H9 (cell line): ENCODE results near the gene SLC41A1. TPM values are rescaled to one million over a fixed set of nuclear protein-coding genes. Genes with fewer than 3 reads are reported as not detected.

Experiments
- DNase-seq: peaks from one replicate; pipeline ENCODE4 v3.0.0-alpha.2; 2017
- H2AFZ ChIP-seq: one replicate; pipeline ENCODE4 v1.6.1; 2013; ENCODE audit warnings: mild to moderate bottlenecking, low read length, control low read depth, moderate library complexity
- H2AK5ac ChIP-seq: 2 replicates; pipeline ENCODE4 v1.6.1; 2013; ENCODE audit warnings: low read length, control low read depth, mixed read lengths; ENCODE audit not compliant: insufficient read length
- H2BK120ac ChIP-seq: one replicate; pipeline ENCODE4 v1.6.1; 2013; ENCODE audit warnings: low read depth, mild to moderate bottlenecking, low read length, control low read depth, inconsistent platforms; ENCODE audit not compliant: poor library complexity, severe bottlenecking
- H2BK12ac ChIP-seq: 2 replicates; pipeline ENCODE4 v1.6.1; 2013; ENCODE audit warnings: low read length, control low read depth, mixed read lengths, low read depth; ENCODE audit not compliant: insufficient read length
- H2BK15ac ChIP-seq: 2 replicates; pipeline ENCODE4 v1.6.1; 2013; ENCODE audit warnings: low read depth, low read length, control low read depth
- H2BK20ac ChIP-seq: one replicate; pipeline ENCODE4 v1.6.1; 2013; ENCODE audit warnings: low read depth, mild to moderate bottlenecking, low read length, control low read depth, inconsistent platforms; ENCODE audit not compliant: poor library complexity, severe bottlenecking
- H2BK5ac ChIP-seq: 2 replicates; pipeline ENCODE4 v1.6.1; 2013; ENCODE audit warnings: low read length, control low read depth, mixed read lengths; ENCODE audit not compliant: insufficient read length
- H3K14ac ChIP-seq: 2 replicates; pipeline ENCODE4 v1.6.1; 2013; ENCODE audit warnings: low read length, control low read depth; ENCODE audit not compliant: insufficient read depth
- H3K18ac ChIP-seq: 2 replicates; pipeline ENCODE4 v1.6.1; 2013; ENCODE audit warnings: low read depth, mild to moderate bottlenecking, mixed read lengths, low read length, control low read depth; ENCODE audit not compliant: insufficient read length
- H3K23ac ChIP-seq: 2 replicates; pipeline ENCODE4 v1.6.1; 2013; ENCODE audit warnings: low read length, control low read depth, mixed read lengths, low read depth; ENCODE audit not compliant: insufficient read length
- H3K23me2 ChIP-seq: 2 replicates; pipeline ENCODE4 v1.6.1; 2013; ENCODE audit warnings: low read depth, mild to moderate bottlenecking, mixed read lengths, low read length, control low read depth; ENCODE audit not compliant: insufficient read length, poor library complexity, severe bottlenecking
- H3K27ac ChIP-seq: 2 replicates; pipeline ENCODE4 v1.5.1; 2013; ENCODE audit warnings: low read length, control low read depth, mixed read lengths, low read depth; ENCODE audit not compliant: insufficient read length
- H3K27me3 ChIP-seq: 2 replicates; pipeline ENCODE4 v1.6.1; 2013; ENCODE audit warnings: low read length, control low read depth, inconsistent platforms; ENCODE audit not compliant: insufficient read depth
- H3K4ac ChIP-seq: 2 replicates; pipeline ENCODE4 v1.6.1; 2013; ENCODE audit warnings: low read depth, mild to moderate bottlenecking, control low read depth, inconsistent platforms, low read length, moderate library complexity
- H3K4me1 ChIP-seq: 2 replicates; pipeline ENCODE4 v1.6.1; 2013; ENCODE audit warnings: low read length, control low read depth, inconsistent platforms; ENCODE audit not compliant: insufficient read depth
- H3K4me2 ChIP-seq: 2 replicates; pipeline ENCODE4 v1.6.1; 2013; ENCODE audit warnings: low read length, control low read depth, mixed read lengths; ENCODE audit not compliant: insufficient read length, insufficient read depth
- H3K56ac ChIP-seq: 2 replicates; pipeline ENCODE4 v1.6.1; 2013; ENCODE audit warnings: low read depth, mild to moderate bottlenecking, mixed read lengths, low read length, control low read depth; ENCODE audit not compliant: insufficient read length
- H3K79me1 ChIP-seq: 2 replicates; pipeline ENCODE4 v1.6.1; 2013; ENCODE audit warnings: low read depth, mild to moderate bottlenecking, moderate library complexity, low read length, control low read depth, inconsistent platforms; ENCODE audit not compliant: insufficient read depth, poor library complexity, severe bottlenecking
- H3K79me2 ChIP-seq: 2 replicates; pipeline ENCODE4 v1.6.1; 2013; ENCODE audit warnings: low read length, control low read depth, inconsistent platforms; ENCODE audit not compliant: insufficient read depth
- H3K9ac ChIP-seq: 2 replicates; pipeline ENCODE4 v1.6.1; 2013; ENCODE audit warnings: low read length, control low read depth, mixed read lengths; ENCODE audit not compliant: insufficient read length; ENCODE audit errors: extremely low read depth
- H3K9me3 ChIP-seq: one replicate; pipeline ENCODE4 v1.6.1; 2013; ENCODE audit warnings: low read depth, low read length, inconsistent platforms; ENCODE audit not compliant: control insufficient read depth
- H3T11ph ChIP-seq: one replicate; pipeline ENCODE4 v1.6.1; 2013; ENCODE audit warnings: mild to moderate bottlenecking, low read length, control low read depth, inconsistent platforms
- H4K20me1 ChIP-seq: one replicate; pipeline ENCODE4 v1.6.1; 2013; ENCODE audit not compliant: control insufficient read depth, insufficient read length, insufficient read depth
- H4K5ac ChIP-seq: 2 replicates; pipeline ENCODE4 v1.6.1; 2013; ENCODE audit warnings: low read depth, mild to moderate bottlenecking, mixed read lengths, low read length, control low read depth; ENCODE audit not compliant: insufficient read length
- H4K8ac ChIP-seq: replicated peaks from 2 replicates; pipeline ENCODE4 v1.6.1; 2013; ENCODE audit warnings: low read length, control low read depth, mixed read lengths, low read depth; ENCODE audit not compliant: insufficient read length
- H4K91ac ChIP-seq: 2 replicates; pipeline ENCODE4 v1.6.1; 2013; ENCODE audit warnings: low read depth, mild to moderate bottlenecking, moderate library complexity, mixed read lengths, low read length, control low read depth; ENCODE audit not compliant: insufficient read length
- H3K27ac Mint-ChIP-seq, 3 experiments: 2 replicates in 2 of 3; 3 replicates in 1 of 3; pipeline ENCODE4 v1.8.0; 2020 to 2021; ENCODE audit warnings: mixed read lengths in 3 of 3, mild to moderate bottlenecking in 1 of 3, moderate library complexity in 1 of 3
- H3K27me3 Mint-ChIP-seq: 2 replicates; pipeline ENCODE4 v1.8.0; 2021; ENCODE audit warnings: low read depth, mild to moderate bottlenecking, moderate library complexity, mixed read lengths
- H3K36me3 Mint-ChIP-seq, 3 experiments: 2 replicates in 2 of 3; 3 replicates in 1 of 3; pipeline ENCODE4 v1.8.0; 2020 to 2021; ENCODE audit warnings: low read depth in 3 of 3, mixed read lengths in 3 of 3; ENCODE audit not compliant: insufficient read depth in 1 of 3
- H3K4me1 Mint-ChIP-seq, 2 experiments: 2 replicates each; pipeline ENCODE4 v1.8.0; 2020; ENCODE audit warnings: mixed read lengths in 2 of 2
- H3K4me3 Mint-ChIP-seq, 2 experiments: 2 replicates in 1 of 2; 3 replicates in 1 of 2; pipeline ENCODE4 v1.8.0; 2020 to 2021; ENCODE audit warnings: mild to moderate bottlenecking in 2 of 2, mixed read lengths in 2 of 2, moderate library complexity in 1 of 2
- H3K9me3 Mint-ChIP-seq, 2 experiments: 2 replicates in 1 of 2; 3 replicates in 1 of 2; pipeline ENCODE4 v1.8.0; 2020; ENCODE audit warnings: mild to moderate bottlenecking in 2 of 2, mixed read lengths in 2 of 2, moderate library complexity in 1 of 2
- CTCF ChIP-seq: fragments of 200-600 bp; sonication (generic); conservative IDR thresholded peaks from 3 replicates; pipeline ENCODE4 v1.8.0; 2021; ENCODE audit warnings: antibody characterized with exemption, mild to moderate bottlenecking
- WGBS: extraction: QIAGEN DNeasy Blood & Tissue Kit; methylation state at CpG from one replicate; pipeline ENCODE4 v1.1.7; 2013; ENCODE audit warnings: missing lambda C conversion rate, low lambda C conversion rate, mixed read lengths; ENCODE audit not compliant: insufficient read length; ENCODE audit errors: extremely low coverage; 5-methylcytosine and 5-hydroxymethylcytosine counted together
- total RNA-seq: library from RNA; stranded (reverse); gene quantifications from 2 replicates; pipeline ENCODE4 v1.2.1, GENCODE V29; 2021

SLC41A1 gene
- total RNA-seq, 1 experiment from 2014 or later: 18.2 TPM

GRCh38 chr1:205792481-205792881, 20.5 kb downstream of the SLC41A1 start:
- Histone ChIP-seq H2BK12ac (no peak overlapping the region), H2AK5ac (no peak overlapping the region), H3K23ac (no peak overlapping the region), H4K20me1 (no peaks in the 10 kb centered on the region), H3K4ac (no peak overlapping the region), H3K9ac (no peak overlapping the region), H3K18ac (no peak overlapping the region), H3K56ac (no peak overlapping the region), H2BK120ac (no peak overlapping the region), H3K4me1 (no peaks in the 10 kb centered on the region), H2BK15ac (no peak overlapping the region), H4K5ac (no peak overlapping the region), H3K27ac (no peak overlapping the region), H2BK20ac (no peak overlapping the region), H3K14ac (no peak overlapping the region), H3T11ph (no peak overlapping the region), H3K79me1 (no peaks in the 10 kb centered on the region), H2AFZ (no peak overlapping the region), H3K9me3 (no peaks in the 10 kb centered on the region), H3K23me2 (no peaks in the 10 kb centered on the region), H2BK5ac (no peak overlapping the region), H4K91ac (no peak overlapping the region), H3K4me2 (no peak overlapping the region), H3K79me2 (no peaks in the 10 kb centered on the region), H4K8ac (no peak overlapping the region), H3K27me3 (no peaks in the 10 kb centered on the region)
- no peaks in the 10 kb centered on the region for H3K9me3 Mint-ChIP-seq
- no CpG with 5 or more reads among the region's 8 CpGs for WGBS
- DNase-seq: no peak
- H3K27me3 Mint-ChIP-seq: no peaks in the 10 kb centered on the region
- no peak overlapping the region for H3K4me3 Mint-ChIP-seq
- TF ChIP-seq CTCF: no peak
- H3K27ac Mint-ChIP-seq: no peak overlapping the region
- peaks cover 5 to 12% of the 10 kb centered on the region in 2 experiments; a peak in 3 of 4 replicates for H3K4me1 Mint-ChIP-seq
- peaks cover 8 to 50% (median 42%) of the 10 kb centered on the region in 3 experiments; a peak in 6 of 7 replicates for H3K36me3 Mint-ChIP-seq
